GM12878 (cell line): ENCODE measurements around the gene BCL2L14. TPM values are rescaled to one million over a fixed set of nuclear protein-coding genes. Genes with fewer than 3 reads are reported as not detected.

Source experiments
- ATAC-seq: fragments of 200-7000 bp; cut with Tn5 transposase; 3 replicates; pipeline ENCODE4 v1.9.1; 2020; ENCODE audit warnings: mild to moderate bottlenecking, moderate library complexity
- BruUV-seq: library from RNA; stranded (reverse); fragments of 400-500 nt; replicated peaks from 2 replicates; lab custom pipeline; 2021; lab: Mats Ljungman, UMichigan
- CTCF ChIA-PET: fragments of 300-600 bp; sonication (Branson Sonifier 250); formaldehyde crosslinking; extraction: SDS; loops from one replicate; lab custom pipeline; 2021; ENCODE audit warnings: inconsistent platforms; lab: Yijun Ruan, JAX
- POLR2A ChIA-PET: fragments of 350-600 bp; formaldehyde crosslinking; extraction: SDS; loops from one replicate; lab custom pipeline; 2021; ENCODE audit warnings: inconsistent platforms; lab: Charles Lee
- RAD21 ChIA-PET: fragments of 300-600 bp; sonication (Branson Sonifier 250); formaldehyde crosslinking; loops from one replicate; lab custom pipeline; 2023; ENCODE audit warnings: antibody characterized with exemption; ENCODE audit not compliant: unreplicated experiment; lab: Charles Lee
- SMC1A ChIA-PET: fragments of 300-600 bp; sonication (Branson Sonifier 250); formaldehyde crosslinking; loops from one replicate; lab custom pipeline; 2023; ENCODE audit not compliant: unreplicated experiment, uncharacterized antibody; lab: Charles Lee
- DNase-seq: peaks from one replicate; pipeline ENCODE4 v3.0.0-alpha.2; 2011; ENCODE audit warnings: low read depth, low spot score
- FAIRE-seq: peaks from 3 replicates; lab custom pipeline; 2011; peaks lifted over from hg19 to GRCh38; lab: Jason Lieb, UNC
- H2AFZ ChIP-seq: 2 replicates; pipeline ENCODE4 v1.6.0; 2011; ENCODE audit warnings: low read depth, low read length, control low read depth; ENCODE audit not compliant: control insufficient read depth
- H3K27ac ChIP-seq: 2 replicates; pipeline ENCODE4 v1.5.1; 2011; ENCODE audit warnings: control low read depth; ENCODE audit not compliant: control insufficient read depth, insufficient read depth
- H3K27me3 ChIP-seq, 2 experiments: replicated peaks in 1 of 2; 2 replicates each; pipeline versions ENCODE4 v1.6.0 to v1.6.1; 2011; ENCODE audit warnings: low read length in 1 of 2; ENCODE audit not compliant: control insufficient read depth in 2 of 2, insufficient read depth in 2 of 2
- H3K36me3 ChIP-seq, 2 experiments: 2 replicates each; pipeline ENCODE4 v1.5.1; 2011; ENCODE audit warnings: low read length in 1 of 2; ENCODE audit not compliant: control insufficient read depth in 2 of 2, insufficient read depth in 2 of 2
- H3K4me1 ChIP-seq: 2 replicates; pipeline ENCODE4 v1.6.1; 2011; ENCODE audit warnings: mild to moderate bottlenecking, low read length, moderate library complexity, mixed read lengths; ENCODE audit not compliant: control insufficient read depth, insufficient read depth
- H3K4me2 ChIP-seq: 2 replicates; pipeline ENCODE4 v1.6.0; 2011; ENCODE audit warnings: control low read depth; ENCODE audit not compliant: control insufficient read depth, insufficient read depth
- H3K4me3 ChIP-seq: fragments of 200-600 bp; sonication (generic); 2 replicates; pipeline ENCODE4 v1.5.1; 2016
- H3K79me2 ChIP-seq: 2 replicates; pipeline ENCODE4 v1.6.0; 2011; ENCODE audit warnings: low read length; ENCODE audit not compliant: control insufficient read depth, insufficient read depth
- H3K9ac ChIP-seq: 2 replicates; pipeline ENCODE4 v1.8.0; 2011; ENCODE audit warnings: low read length, control low read depth, mixed read lengths; ENCODE audit not compliant: control insufficient read depth, insufficient read depth
- H3K9me3 ChIP-seq: replicated peaks from 3 replicates; pipeline ENCODE4 v1.5.1; 2011; ENCODE audit warnings: mild to moderate bottlenecking, low read length; ENCODE audit not compliant: control insufficient read depth, insufficient read depth
- H4K20me1 ChIP-seq: 2 replicates; pipeline ENCODE4 v1.6.0; 2011; ENCODE audit not compliant: control insufficient read depth, insufficient read depth
- IRF3 ChIP-seq: fragments of 450-650 bp; IDR thresholded peaks from 2 replicates; pipeline ENCODE4 v1.6.1; 2014; ENCODE audit warnings: mild to moderate bottlenecking
- SREBF2 ChIP-seq: IDR thresholded peaks from 2 replicates; pipeline ENCODE4 v1.6.1; 2012; ENCODE audit warnings: mild to moderate bottlenecking, low read length
- ZBTB4 ChIP-seq: fragments of 450-650 bp; formaldehyde crosslinking; IDR thresholded peaks from 2 replicates; pipeline ENCODE4 v1.4.0; 2022; ENCODE audit warnings: mild to moderate bottlenecking, moderate library complexity
- WGBS: methylation state at CpG from one replicate; pipeline ENCODE4 v1.1.6; 2016; ENCODE audit warnings: low lambda C conversion rate; ENCODE audit not compliant: insufficient replicate concordance, insufficient coverage; ENCODE audit errors: missing lambda C conversion rate; 5-methylcytosine and 5-hydroxymethylcytosine counted together
- in situ Hi-C: fragments of 300-500 bp; cut with MboI; formaldehyde crosslinking; loops from 9 replicates; pipeline ENCODE4 v1.14.3; 2018; ENCODE audit warnings: mixed read lengths
- intact Hi-C: fragments of 100-400 bp; cut with micrococcal nuclease; formaldehyde crosslinking; loops from one replicate; pipeline ENCODE4 v1.14.2; 2022; ENCODE audit not compliant: unreplicated experiment
- polyA plus RNA-seq, 11 experiments: library from polyadenylated mRNA; depleted of rRNA in 4 of 11; unstranded in 6 of 11; stranded (reverse) in 5 of 11; fragments of >200 nt; fragmentation: Nextera tagmentation in 4 of 11; fragmentation: Illumina TruSeq in 1 of 11; extraction: Ambion mirVana in 4 of 11; extraction: Trizol in 1 of 11; gene quantifications; 1 replicate in 1 of 11; 2 replicates in 10 of 11; pipeline versions ENCODE4 v1.2.1 to v1.2.3, GENCODE V29; 2011 to 2016; ENCODE audit warnings: inconsistent platforms in 2 of 11, missing spikeins in 2 of 11, low read depth in 1 of 11
- total RNA-seq, 4 experiments: library from RNA; depleted of rRNA in 3 of 4; stranded (reverse); fragments of >200 nt in 3 of 4; fragmentation: Illumina TruSeq in 1 of 4; extraction: Trizol in 1 of 4; gene quantifications; 2 replicates each; pipeline versions ENCODE4 v1.2.1 to v1.2.3, GENCODE V29; 2013 to 2021
- TF ChIP-seq, protein P1 (sequence below), 3 experiments: IDR thresholded peaks in 2 of 3; conservative IDR thresholded peaks in 1 of 3; 2 replicates each; pipeline ENCODE4 v1.5.1; 2011; ENCODE audit warnings: low read depth in 3 of 3, low read length in 3 of 3, mild to moderate bottlenecking in 3 of 3, control low read depth in 2 of 3, moderate library complexity in 2 of 3, inconsistent platforms in 1 of 3, mixed read lengths in 1 of 3; ENCODE audit not compliant: control insufficient read depth in 2 of 3, insufficient read depth in 1 of 3; ENCODE audit errors: extremely low read depth in 1 of 3

BCL2L14 gene
- total and polyA plus RNA-seq, 10 of the 15 experiments (the other 5 are each of a cell fraction or from before 2014, with no cell fraction given): 0.59 to 2.5 (median 0.90) TPM

GRCh38 chr12:12127304-12127703, 56.6 kb downstream of the BCL2L14 start:
- SMC1A ChIA-PET: interaction anchor here (1.0 to 2.6 kb wide), 3 partner anchors 9 to 24 kb away, joined by 3 to 10 read pairs (median 5); no protein-coding TSS in a partner anchor
- Histone ChIP-seq H3K4me1 (no peaks in the 10 kb centered on the region), H3K27ac (no peak overlapping the region), H2AFZ (no peak overlapping the region), H3K4me3 (no peak overlapping the region), H3K9me3 (no peaks in the 10 kb centered on the region), H4K20me1 (no peaks in the 10 kb centered on the region), H3K36me3 (peaks cover 0 to 7% of the 10 kb centered on the region in 2 experiments; a peak in 2 of 4 replicates), H3K79me2 (no peaks in the 10 kb centered on the region), H3K4me2 (no peak overlapping the region), H3K9ac (no peak overlapping the region), H3K27me3 (no peaks in the 10 kb centered on the region)
- no peak for FAIRE-seq
- in situ Hi-C loops: no loop called here
- RAD21 ChIA-PET: no interaction called here
- BruUV-seq: no TSS peak
- 44% methylated on average over 2 of the region's 2 CpGs for WGBS
- CTCF ChIA-PET: interaction anchor here (1.3 kb wide), 1 partner anchor 200 kb away, joined by 4 read pairs; no protein-coding TSS in a partner anchor
- ATAC-seq: no peak
- no peak for DNase-seq
- TF ChIP-seq, protein P1, sequence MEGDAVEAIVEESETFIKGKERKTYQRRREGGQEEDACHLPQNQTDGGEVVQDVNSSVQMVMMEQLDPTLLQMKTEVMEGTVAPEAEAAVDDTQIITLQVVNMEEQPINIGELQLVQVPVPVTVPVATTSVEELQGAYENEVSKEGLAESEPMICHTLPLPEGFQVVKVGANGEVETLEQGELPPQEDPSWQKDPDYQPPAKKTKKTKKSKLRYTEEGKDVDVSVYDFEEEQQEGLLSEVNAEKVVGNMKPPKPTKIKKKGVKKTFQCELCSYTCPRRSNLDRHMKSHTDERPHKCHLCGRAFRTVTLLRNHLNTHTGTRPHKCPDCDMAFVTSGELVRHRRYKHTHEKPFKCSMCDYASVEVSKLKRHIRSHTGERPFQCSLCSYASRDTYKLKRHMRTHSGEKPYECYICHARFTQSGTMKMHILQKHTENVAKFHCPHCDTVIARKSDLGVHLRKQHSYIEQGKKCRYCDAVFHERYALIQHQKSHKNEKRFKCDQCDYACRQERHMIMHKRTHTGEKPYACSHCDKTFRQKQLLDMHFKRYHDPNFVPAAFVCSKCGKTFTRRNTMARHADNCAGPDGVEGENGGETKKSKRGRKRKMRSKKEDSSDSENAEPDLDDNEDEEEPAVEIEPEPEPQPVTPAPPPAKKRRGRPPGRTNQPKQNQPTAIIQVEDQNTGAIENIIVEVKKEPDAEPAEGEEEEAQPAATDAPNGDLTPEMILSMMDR (IDR thresholded peaks at IDR 0.05 in 2 of 3, conservative IDR thresholded peaks at IDR 0.05 in 1 of 3; ENCODE audit: control insufficient read depth in 2 of 3, extremely low read depth in 1 of 3, insufficient read depth in 1 of 3, low read depth in 3 of 3, low read length in 3 of 3): no peak
- TF ChIP-seq SREBF2 (no peak), IRF3 (no peak), ZBTB4 (CRISPR knock-in tag) (no peak)
- intact Hi-C loops: no loop called here
- POLR2A ChIA-PET: no interaction called here
